NCI-H526 (cell line): ENCODE results near the gene PRMT5.

Experiments
- DNase-seq, 2 experiments: peaks; one replicate each; lab custom pipeline; 2025; lab: John Stamatoyannopoulos, UW

PRMT5 gene

DNA sequence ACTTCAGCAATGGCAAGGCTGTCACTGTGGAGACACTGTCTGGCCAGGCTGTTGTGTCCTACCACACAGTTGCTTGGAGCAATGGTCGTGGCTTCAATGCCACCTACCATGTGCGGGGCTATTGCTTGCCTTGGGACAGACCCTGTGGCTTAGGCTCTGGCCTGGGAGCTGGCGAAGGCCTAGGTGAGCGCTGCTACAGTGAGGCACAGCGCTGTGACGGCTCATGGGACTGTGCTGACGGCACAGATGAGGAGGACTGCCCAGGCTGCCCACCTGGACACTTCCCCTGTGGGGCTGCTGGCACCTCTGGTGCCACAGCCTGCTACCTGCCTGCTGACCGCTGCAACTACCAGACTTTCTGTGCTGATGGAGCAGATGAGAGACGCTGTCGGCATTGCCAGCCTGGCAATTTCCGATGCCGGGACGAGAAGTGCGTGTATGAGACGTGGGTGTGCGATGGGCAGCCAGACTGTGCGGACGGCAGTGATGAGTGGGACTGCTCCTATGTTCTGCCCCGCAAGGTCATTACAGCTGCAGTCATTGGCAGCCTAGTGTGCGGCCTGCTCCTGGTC is 53.3 kb downstream of the PRMT5 start:
- DNase-seq, result no peak

DNA sequence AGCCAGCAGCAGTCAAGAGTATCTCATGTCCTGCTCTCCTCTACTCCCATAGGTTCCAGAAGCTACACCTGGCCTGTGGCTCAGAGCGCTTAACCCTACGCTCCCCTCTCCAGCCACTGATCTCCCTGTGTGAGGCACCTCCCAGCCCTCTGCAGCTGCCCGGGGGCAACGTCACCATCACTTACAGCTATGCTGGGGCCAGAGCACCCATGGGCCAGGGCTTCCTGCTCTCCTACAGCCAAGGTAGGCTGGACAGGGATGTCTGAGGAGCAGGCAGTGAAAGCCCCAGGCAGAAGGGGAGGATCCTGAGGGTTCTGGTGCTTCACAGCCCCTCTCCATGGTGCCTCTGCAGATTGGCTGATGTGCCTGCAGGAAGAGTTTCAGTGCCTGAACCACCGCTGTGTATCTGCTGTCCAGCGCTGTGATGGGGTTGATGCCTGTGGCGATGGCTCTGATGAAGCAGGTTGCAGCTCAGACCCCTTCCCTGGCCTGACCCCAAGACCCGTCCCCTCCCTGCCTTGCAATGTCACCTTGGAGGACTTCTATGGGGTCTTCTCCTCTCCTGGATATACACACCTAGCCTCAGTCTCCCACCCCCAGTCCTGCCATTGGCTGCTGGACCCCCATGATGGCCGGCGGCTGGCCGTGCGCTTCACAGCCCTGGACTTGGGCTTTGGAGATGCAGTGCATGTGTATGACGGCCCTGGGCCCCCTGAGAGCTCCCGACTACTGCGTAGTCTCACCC is 54.0 kb downstream of the PRMT5 start:
- DNase-seq, result no peak

DNA sequence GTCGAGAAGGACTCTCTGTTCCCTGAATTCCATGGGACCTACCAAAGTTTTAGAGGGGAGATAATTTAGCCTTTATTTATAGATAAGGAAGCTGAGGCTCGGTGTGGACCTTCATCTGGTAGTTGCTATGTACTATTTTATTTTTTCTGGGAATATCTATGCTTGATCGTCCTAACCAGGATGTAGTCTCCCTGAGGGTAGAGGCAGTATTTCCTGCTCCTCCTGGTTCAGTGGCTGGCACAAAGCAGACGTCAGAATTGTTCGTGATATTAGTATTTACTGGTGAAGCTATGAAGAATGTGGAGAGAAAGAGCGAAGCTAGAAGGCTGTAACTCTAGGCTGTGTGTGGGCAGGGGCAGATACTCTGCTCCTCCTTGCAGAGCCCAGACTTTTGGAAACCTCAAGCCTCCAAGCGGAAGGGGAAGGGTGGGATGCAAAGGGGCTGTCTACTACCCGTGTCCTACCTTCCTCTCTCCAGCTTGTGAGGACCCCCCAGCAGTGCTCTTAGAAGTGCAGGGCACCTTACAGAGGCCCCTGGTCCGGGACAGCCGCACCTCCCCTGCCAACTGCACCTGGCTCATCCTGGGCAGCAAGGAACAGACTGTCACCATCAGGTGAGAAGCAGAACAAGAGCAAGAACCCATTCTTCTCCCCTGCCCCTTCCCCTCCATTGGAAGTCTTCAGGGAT is 56.2 kb downstream of the PRMT5 start:
- no peak for DNase-seq

DNA sequence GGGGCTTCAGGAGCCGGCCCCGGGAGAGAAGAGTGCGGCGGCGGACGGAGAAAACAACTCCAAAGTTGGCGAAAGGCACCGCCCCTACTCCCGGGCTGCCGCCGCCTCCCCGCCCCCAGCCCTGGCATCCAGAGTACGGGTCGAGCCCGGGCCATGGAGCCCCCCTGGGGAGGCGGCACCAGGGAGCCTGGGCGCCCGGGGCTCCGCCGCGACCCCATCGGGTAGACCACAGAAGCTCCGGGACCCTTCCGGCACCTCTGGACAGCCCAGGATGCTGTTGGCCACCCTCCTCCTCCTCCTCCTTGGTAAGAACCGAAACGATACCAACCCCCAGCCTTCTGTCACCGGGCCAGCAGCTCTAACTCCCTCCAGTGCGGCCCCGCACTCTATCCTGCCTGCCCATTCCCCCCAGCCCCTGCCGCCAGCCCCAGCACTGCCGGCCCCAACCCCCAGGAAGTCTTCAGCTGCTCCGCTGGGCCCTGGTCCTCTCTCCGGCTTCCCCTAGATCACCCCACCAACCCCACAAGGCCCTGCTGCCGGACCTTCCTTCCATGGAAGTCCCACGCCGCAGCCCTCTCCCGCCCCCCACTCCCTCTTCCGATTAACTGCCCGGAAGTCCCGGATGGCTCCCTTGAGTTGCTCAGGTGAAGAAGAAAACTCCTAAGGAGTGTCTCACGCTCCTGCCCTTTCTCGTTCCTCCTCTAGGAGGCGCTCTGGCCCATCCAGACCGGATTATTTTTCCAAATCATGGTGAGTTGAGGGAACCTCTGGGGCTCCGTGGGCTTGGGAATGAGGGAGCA is 56.9 kb downstream of the PRMT5 start:
- peak; percentile 69 to 90 for DNase-seq

DNA sequence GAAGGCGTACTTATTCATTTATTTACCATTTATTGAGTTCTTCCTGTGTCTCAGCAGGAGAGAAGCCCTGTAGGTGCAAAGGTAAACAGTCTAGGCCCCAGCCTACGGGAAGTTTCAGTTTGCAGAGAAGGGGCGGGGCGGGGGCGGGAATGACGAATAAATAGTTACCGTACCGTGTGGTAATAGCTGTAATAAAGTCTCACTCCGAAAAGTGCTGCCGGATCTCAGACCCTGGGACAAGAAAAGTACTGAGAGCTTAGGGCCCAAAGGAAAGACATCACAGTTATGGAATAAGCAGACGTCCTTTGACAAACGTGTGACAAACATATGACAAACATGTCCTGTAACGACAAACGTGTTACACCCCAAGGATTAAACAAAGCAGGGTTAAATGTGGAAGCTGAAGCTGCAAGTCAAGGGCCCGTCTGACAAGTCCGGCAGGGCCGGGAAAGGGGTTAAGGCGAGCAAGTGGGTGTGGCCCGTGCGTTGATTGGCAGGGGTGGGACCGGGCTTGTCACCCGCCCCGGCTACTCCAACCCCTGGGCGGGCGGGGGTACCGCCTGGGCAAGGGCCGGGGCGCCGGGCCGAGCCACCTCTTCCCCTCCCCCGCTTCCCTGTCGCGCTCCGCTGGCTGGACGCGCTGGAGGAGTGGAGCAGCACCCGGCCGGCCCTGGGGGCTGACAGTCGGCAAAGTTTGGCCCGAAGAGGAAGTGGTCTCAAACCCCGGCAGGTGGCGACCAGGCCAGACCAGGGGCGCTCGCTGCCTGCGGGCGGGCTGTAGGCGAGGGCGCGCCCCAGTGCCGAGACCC is 57.7 kb downstream of the PRMT5 start, which contains the start of gene LRP10:
LRP10 (plus strand) TSS at position 517 of the 809 bp plus-strand sequence. CDS start 564 bp downstream, outside the sequence.
- peak; percentile 87 to 96 for DNase-seq

DNA sequence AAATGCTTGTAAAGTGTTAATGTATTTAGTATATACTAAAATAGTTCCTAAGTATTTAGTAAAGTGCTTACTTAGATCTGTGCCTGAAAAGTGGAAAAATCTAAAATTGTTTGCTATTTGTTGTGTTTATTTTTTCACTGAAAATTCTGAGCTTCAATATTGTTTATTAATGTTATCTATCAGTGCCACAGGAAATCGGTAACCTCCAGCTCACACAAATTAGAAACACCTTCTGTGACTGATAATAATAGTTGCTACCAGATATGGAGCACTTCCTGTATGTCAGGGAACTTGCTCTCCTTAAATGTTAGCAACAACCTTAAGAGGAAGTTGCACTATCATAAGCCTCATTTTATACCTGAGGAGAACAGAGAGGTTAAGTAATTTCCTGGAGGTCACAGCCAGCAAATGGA is 58.4 kb downstream of the PRMT5 start:
- DNase-seq, result no peak
